Progenitor cell of endocrine pancreas (in vitro differentiated cells): ENCODE measurements around the gene ASB3. TPM values are rescaled to one million over a fixed set of nuclear protein-coding genes. Genes with fewer than 3 reads are reported as not detected.

Source experiments
- DNase-seq: peaks from one replicate; pipeline ENCODE4 v3.0.0; 2021; ENCODE audit warnings: low spot score; ENCODE audit not compliant: unreplicated experiment
- H3K27ac Mint-ChIP-seq: 2 replicates; pipeline ENCODE4 v1.8.0; 2021; ENCODE audit warnings: mild to moderate bottlenecking, moderate library complexity, mixed read lengths
- H3K27me3 Mint-ChIP-seq: 2 replicates; pipeline ENCODE4 v1.8.0; 2021; ENCODE audit warnings: mixed read lengths
- H3K36me3 Mint-ChIP-seq: 2 replicates; pipeline ENCODE4 v1.8.0; 2022; ENCODE audit warnings: mixed read lengths; ENCODE audit not compliant: insufficient read depth
- H3K4me1 Mint-ChIP-seq: 2 replicates; pipeline ENCODE4 v1.8.0; 2021; ENCODE audit warnings: low read depth, mixed read lengths
- H3K4me3 Mint-ChIP-seq: 2 replicates; pipeline ENCODE4 v1.8.0; 2021; ENCODE audit warnings: low read depth, mild to moderate bottlenecking, moderate library complexity, mixed read lengths
- H3K9me3 Mint-ChIP-seq: 2 replicates; pipeline ENCODE4 v1.8.0; 2021; ENCODE audit warnings: low read depth, mixed read lengths
- total RNA-seq: library from RNA; stranded (reverse); gene quantifications from 2 replicates; pipeline ENCODE4 v1.2.1, GENCODE V29; 2021
- TF ChIP-seq, protein P1 (sequence below): fragments of 200-600 bp; sonication (generic); IDR thresholded peaks from one replicate; pipeline ENCODE4 v1.5.0; 2021; ENCODE audit warnings: antibody characterized with exemption, mild to moderate bottlenecking; ENCODE audit not compliant: unreplicated experiment

Gene ASB3
- total RNA-seq, 1 donor from 2014 or later = 31.4 TPM

DNA sequence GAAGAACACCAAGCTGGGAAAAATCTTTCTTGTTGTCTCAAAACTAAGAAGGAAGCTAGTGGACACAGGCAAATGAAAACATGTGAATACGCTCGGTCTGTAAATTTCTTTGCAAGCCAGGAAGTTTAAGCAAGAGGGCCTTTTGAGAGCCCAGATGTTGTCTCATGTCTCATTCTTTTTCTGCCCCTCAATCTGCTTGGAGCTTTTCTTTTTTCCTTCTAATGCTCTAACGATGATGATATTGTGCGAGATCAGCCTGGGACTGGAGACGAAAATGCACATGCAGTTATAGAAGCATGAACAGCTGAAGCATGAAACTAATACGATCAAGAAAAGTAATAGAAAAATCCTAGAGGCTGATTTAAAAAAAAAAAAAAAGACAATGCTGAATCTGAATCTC is 157.8 kb downstream of the ASB3 start:
- Mint-ChIP-seq H3K4me3 (no peak overlapping the region), H3K4me1 (no peaks in the 10 kb centered on the region), H3K9me3 (no peaks in the 10 kb centered on the region), H3K27me3 (no peaks in the 10 kb centered on the region), H3K36me3 (no peaks in the 10 kb centered on the region), H3K27ac (no peak overlapping the region)
- DNase-seq = no peak
- TF ChIP-seq, protein P1, sequence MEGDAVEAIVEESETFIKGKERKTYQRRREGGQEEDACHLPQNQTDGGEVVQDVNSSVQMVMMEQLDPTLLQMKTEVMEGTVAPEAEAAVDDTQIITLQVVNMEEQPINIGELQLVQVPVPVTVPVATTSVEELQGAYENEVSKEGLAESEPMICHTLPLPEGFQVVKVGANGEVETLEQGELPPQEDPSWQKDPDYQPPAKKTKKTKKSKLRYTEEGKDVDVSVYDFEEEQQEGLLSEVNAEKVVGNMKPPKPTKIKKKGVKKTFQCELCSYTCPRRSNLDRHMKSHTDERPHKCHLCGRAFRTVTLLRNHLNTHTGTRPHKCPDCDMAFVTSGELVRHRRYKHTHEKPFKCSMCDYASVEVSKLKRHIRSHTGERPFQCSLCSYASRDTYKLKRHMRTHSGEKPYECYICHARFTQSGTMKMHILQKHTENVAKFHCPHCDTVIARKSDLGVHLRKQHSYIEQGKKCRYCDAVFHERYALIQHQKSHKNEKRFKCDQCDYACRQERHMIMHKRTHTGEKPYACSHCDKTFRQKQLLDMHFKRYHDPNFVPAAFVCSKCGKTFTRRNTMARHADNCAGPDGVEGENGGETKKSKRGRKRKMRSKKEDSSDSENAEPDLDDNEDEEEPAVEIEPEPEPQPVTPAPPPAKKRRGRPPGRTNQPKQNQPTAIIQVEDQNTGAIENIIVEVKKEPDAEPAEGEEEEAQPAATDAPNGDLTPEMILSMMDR = no peak

DNA sequence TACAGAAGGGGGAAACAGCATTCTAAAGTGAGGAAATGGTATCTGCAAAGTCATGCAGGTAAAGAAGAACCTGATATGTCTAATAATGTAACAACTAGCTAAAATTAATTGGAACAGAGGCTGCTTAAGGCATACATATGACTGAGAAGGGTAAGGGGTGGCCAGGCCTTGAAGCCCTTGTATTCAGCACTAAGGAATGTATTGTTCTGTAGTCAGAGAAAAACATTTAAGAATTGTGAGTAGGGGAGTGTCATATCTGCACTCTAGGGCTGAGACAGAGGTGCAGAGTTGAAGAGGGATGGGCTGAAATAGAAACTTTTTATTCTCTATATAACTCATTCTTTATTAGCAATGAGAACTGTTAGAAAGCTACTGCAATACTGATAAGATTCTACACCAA is 164.6 kb downstream of the ASB3 start:
- Mint-ChIP-seq H3K27me3 (no peaks in the 10 kb centered on the region), H3K9me3 (no peaks in the 10 kb centered on the region), H3K27ac (no peak overlapping the region), H3K36me3 (no peaks in the 10 kb centered on the region), H3K4me1 (no peaks in the 10 kb centered on the region), H3K4me3 (no peak overlapping the region)
- no peak for DNase-seq
- TF ChIP-seq, protein P1 = no peak

DNA sequence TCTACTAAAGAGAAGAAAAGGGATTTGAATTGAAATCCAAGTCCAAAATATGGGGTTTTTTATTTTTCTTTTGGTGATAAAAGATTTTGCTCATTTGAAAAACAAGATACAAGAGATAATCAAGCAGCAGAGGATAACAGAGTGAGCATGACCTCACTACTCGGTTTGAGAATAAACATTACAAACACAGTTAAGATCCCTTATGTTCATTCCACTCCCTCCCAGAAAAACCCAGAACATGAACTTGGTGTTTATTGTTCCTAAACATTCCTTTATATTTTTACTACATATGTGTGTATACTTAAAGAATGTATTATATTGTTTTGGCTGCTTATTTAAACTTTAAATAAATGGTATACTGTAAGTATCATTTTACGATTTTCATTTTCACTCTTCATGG is 165.8 kb downstream of the ASB3 start:
- Mint-ChIP-seq H3K27ac (no peak overlapping the region), H3K27me3 (no peaks in the 10 kb centered on the region), H3K36me3 (no peaks in the 10 kb centered on the region), H3K9me3 (no peaks in the 10 kb centered on the region), H3K4me3 (no peak overlapping the region), H3K4me1 (no peaks in the 10 kb centered on the region)
- TF ChIP-seq, protein P1 = no peak
- no peak for DNase-seq

Other genes starting within 250 kb of the ASB3 start
- 1.6 and 2.9 TPM in 2 replicates for gene CHAC2, start 19.1 kb downstream of the ASB3 start, total RNA-seq
- gene ERLEC1, start 91 bp upstream of the ASB3 start, total RNA-seq = 36.4 and 37.9 TPM in 2 replicates
- 3.9 and 4.4 TPM in 2 replicates for gene GPR75, start 73.0 kb upstream of the ASB3 start, total RNA-seq
- 63.9 and 69.9 TPM in 2 replicates for gene PSME4, start 184.0 kb upstream of the ASB3 start, total RNA-seq